ENCODE data around the gene CRIM1.

- TF ChIP-seq CTCF (IDR thresholded peaks at IDR 0.05) = no peak
- TF ChIP-seq POLR2A (IDR thresholded peaks at IDR 0.05) = no peak
Observed at GRCh38 chr2:36360063-36360462, 4.5 kb downstream of the CRIM1 start.
